Psoas muscle (tissue), 8 donors: ENCODE data around the gene GINS1. TPM values are rescaled to one million over a fixed set of nuclear protein-coding genes. Genes with fewer than 3 reads are reported as not detected.

Experiments
- ATAC-seq, 4 donors: fragments of 200-7000 bp; cut with Tn5 transposase; one replicate each; pipeline ENCODE4 v1.9.1; 2020; ENCODE audit warnings: moderate library complexity in 3 of 4, mild to moderate bottlenecking in 2 of 4
- DNase-seq, 2 donors: peaks; one replicate each; pipeline ENCODE4 v3.0.0-alpha.2; 2020
- H3K27ac ChIP-seq: fragments of 200-600 bp; one replicate; pipeline ENCODE4 v1.8.0; 2022
- H3K27me3 ChIP-seq, 3 donors: fragments of 200-600 bp in 1 of 3; one replicate each; pipeline versions ENCODE4 v1.6.1 to v1.8.0; 2013 to 2022; ENCODE audit warnings: low read length in 2 of 3, mild to moderate bottlenecking in 2 of 3, moderate library complexity in 1 of 3; ENCODE audit not compliant: insufficient read depth in 3 of 3
- H3K36me3 ChIP-seq, 2 donors: fragments of 200-600 bp in 1 of 2; one replicate each; pipeline versions ENCODE4 v1.6.1 to v1.8.0; 2013 to 2022; ENCODE audit warnings: low read depth in 1 of 2, mild to moderate bottlenecking in 1 of 2, moderate library complexity in 1 of 2; ENCODE audit not compliant: insufficient read depth in 1 of 2
- H3K4me1 ChIP-seq: fragments of 200-600 bp; one replicate; pipeline ENCODE4 v1.8.0; 2022
- H3K4me3 ChIP-seq: fragments of 200-600 bp; one replicate; pipeline ENCODE4 v1.8.0; 2022; ENCODE audit warnings: mild to moderate bottlenecking
- H3K9me3 ChIP-seq: fragments of 200-600 bp; one replicate; pipeline ENCODE4 v1.8.0; 2022
- WGBS, 3 donors: extraction: QIAGEN DNeasy Blood & Tissue Kit; methylation state at CpG; one replicate each; pipeline versions ENCODE4 v1.1.6 to v1.1.7; 2013; 5-methylcytosine and 5-hydroxymethylcytosine counted together
- intact Hi-C, 2 donors: fragments of 100-400 bp; cut with DNase I; formaldehyde crosslinking; loops; one replicate each; pipeline versions ENCODE4 v1.11.0 to v1.14.2; 2022
- polyA plus RNA-seq, 3 donors: library from polyadenylated mRNA; stranded (reverse); fragments of 200-250 nt; gene quantifications; one replicate each; pipeline ENCODE4 v1.2.3, GENCODE V29; 2013
- total RNA-seq, 4 donors: library from RNA; stranded (reverse); fragmentation: NEBNext Ultra II Directional in 2 of 4; extraction: Animal tissue kit (Norgen Biotek cat#: 25700) in 2 of 4; gene quantifications; one replicate each; pipeline versions ENCODE4 v1.2.1 to v1.2.4, GENCODE V29; 2021 to 2023
- TF ChIP-seq, protein P1 (sequence below): fragments of 200-600 bp; IDR thresholded peaks from one replicate; pipeline ENCODE4 v1.8.0; 2022; ENCODE audit warnings: antibody characterized with exemption
- donor health status: healthy with polysubstance abuse.
- donor health status: DM: no; HTN: no; CAD: no; lungs with moderate emphysema.
- donor health status: Bipolar disorder and iron deficiency.
- donor health status: healthy.
- donor health status: DM: yes; HTN: yes; CAD: no.
- donor health status: DM: no; HTN: no; CAD: no.
- donor health status: DM: no; HTN: no; CAD: no.
- donor health status: DM: yes; HTN: yes; CAD: no.

The GINS1 gene
- total and polyA plus RNA-seq, 7 donors, result 0.07 to 0.67 (median 0.17) TPM; not detected in 1

DNA sequence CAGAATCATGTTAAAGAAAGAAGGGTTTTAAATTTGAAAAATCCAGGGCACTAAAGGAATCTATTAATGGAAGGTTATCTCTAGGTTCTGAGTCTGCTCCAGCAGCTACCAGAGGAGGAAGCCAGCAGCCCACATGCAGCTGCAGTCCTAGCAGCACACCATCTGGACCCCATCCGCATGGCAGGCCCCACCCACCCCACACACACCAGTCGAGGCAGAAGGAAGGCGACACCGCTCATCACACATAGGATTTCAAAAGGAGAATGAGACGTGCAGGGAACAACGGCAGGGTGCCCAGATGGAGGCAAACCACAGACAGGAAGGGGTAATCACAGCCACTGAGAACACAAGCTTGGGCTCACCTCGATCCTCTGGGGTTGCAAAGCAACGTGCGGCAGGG lies 78.9 kb downstream of the GINS1 start:
- ATAC-seq, result no peak
- no peaks in the 10 kb centered on the region for H3K27me3 ChIP-seq
- TF ChIP-seq, protein P1, sequence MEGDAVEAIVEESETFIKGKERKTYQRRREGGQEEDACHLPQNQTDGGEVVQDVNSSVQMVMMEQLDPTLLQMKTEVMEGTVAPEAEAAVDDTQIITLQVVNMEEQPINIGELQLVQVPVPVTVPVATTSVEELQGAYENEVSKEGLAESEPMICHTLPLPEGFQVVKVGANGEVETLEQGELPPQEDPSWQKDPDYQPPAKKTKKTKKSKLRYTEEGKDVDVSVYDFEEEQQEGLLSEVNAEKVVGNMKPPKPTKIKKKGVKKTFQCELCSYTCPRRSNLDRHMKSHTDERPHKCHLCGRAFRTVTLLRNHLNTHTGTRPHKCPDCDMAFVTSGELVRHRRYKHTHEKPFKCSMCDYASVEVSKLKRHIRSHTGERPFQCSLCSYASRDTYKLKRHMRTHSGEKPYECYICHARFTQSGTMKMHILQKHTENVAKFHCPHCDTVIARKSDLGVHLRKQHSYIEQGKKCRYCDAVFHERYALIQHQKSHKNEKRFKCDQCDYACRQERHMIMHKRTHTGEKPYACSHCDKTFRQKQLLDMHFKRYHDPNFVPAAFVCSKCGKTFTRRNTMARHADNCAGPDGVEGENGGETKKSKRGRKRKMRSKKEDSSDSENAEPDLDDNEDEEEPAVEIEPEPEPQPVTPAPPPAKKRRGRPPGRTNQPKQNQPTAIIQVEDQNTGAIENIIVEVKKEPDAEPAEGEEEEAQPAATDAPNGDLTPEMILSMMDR, result no peak
- intact Hi-C loops, result no loop called here
- H3K4me1 ChIP-seq, result no peaks in the 10 kb centered on the region
- 45 to 55% (median 51%) methylated on average over 9 of the region's 9 CpGs for WGBS, 3 donors
- H3K9me3 ChIP-seq, result no peaks in the 10 kb centered on the region
- H3K4me3 ChIP-seq, result no peak overlapping the region
- DNase-seq, result no peak
- H3K36me3 ChIP-seq, result peaks cover 0 to 4% of the 10 kb centered on the region in 2 donors
- H3K27ac ChIP-seq, result no peak overlapping the region

DNA sequence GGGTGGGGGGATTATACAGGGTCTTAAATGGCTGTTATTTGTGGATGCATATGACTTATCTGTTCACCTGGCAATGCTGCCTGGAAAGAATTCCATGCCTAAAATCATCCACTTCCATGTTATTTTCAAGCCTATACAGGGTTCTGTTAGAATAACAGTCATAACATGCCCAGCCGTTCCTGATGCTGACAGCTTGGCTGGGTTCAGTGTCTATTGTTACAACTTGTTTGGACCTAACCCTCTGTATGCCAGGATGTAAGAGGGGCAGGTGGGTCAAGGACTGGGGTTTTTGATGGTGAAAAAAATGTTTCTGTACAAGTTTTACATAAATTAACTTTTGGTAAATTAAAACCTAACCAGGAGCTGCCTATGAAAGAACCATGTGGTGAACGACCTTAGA lies 79.8 kb downstream of the GINS1 start:
- ATAC-seq (no peak), DNase-seq (no peak)
- WGBS, 3 donors, result 48 to 67% (median 52%) methylated on average over 2 of the region's 2 CpGs
- Histone ChIP-seq H3K9me3 (no peaks in the 10 kb centered on the region), H3K27me3 (no peaks in the 10 kb centered on the region), H3K4me3 (no peak overlapping the region), H3K27ac (no peak overlapping the region), H3K36me3 (no peaks in the 10 kb centered on the region), H3K4me1 (no peaks in the 10 kb centered on the region)
- intact Hi-C loops, result no loop called here
- TF ChIP-seq, protein P1, result no peak

DNA sequence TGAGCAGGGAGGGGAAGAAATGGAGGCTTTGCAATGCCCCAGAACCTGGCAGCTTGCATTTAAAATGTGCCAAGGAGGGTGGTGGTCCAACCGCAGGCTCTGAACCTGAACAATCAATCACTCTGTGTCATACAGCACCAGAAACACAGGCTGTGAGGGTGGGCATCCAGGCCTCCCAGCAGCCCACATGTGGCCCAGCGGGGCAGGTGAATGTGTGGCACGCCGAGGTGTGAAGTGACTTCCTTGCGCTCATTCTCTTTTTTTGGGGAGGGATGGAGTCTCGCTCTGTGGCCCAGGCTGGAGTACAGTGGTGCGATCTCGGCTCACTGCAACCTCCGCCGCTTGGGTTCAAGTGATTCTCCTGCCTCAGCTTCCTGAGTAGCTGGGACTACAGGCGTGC lies 80.5 kb downstream of the GINS1 start:
- no peak for ATAC-seq

DNA sequence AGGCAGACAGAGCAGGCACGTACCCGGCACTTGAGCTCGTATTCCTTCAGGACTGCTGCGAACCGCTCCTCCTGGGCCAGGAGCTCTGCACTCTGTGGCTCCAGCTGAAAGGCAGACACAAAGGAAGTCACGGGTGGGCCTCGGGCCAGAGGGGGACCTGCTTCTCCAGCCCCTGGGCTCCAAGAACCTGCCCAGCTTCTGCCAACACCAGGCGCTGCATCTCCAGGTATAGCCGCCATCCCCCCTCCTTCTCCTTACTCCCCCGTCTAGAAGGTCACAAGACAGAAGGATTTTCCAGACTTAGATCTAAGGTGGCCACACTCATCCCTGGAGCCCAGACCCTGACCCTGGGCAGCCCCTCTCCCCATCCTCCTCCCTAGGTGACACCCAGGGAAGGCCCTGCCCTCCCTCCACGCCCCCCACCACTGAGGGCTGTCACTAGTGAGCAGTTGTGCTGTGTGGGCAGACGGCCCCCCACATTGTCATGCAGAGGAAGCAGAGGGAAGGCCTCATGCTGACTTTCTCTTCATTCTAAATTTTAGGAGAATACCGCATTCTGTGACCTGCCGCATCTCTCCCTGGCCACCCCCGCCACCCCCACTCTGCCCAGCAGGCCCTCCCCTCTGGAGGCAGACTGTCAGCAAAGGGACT lies 81.9 kb downstream of the GINS1 start:
- DNase-seq (no peak), ATAC-seq (no peak)
- no peaks in the 10 kb centered on the region for H3K9me3 ChIP-seq
- H3K4me1 ChIP-seq, result no peaks in the 10 kb centered on the region
- intact Hi-C loops, result no loop called here
- TF ChIP-seq, protein P1, result no peak
- H3K36me3 ChIP-seq, result no peaks in the 10 kb centered on the region
- H3K27me3 ChIP-seq, result no peaks in the 10 kb centered on the region
- WGBS, 3 donors, result 93 to 97% (median 95%) methylated on average over 15 of the region's 15 CpGs
- no peak overlapping the region for H3K27ac ChIP-seq
- no peak overlapping the region for H3K4me3 ChIP-seq

More for the DNA sequence above, 80.5 kb downstream of the GINS1 start:
- Histone ChIP-seq H3K27me3 (no peaks in the 10 kb centered on the region), H3K9me3 (no peaks in the 10 kb centered on the region), H3K4me1 (no peaks in the 10 kb centered on the region), H3K4me3 (no peak overlapping the region), H3K36me3 (no peaks in the 10 kb centered on the region), H3K27ac (no peak overlapping the region)
- no peak for DNase-seq
- 95 to 99% (median 96%) methylated on average over 11 of the region's 11 CpGs for WGBS, 3 donors
- TF ChIP-seq, protein P1, result no peak
- intact Hi-C loops, result no loop called here
